H9 (cell line): Measurements from ENCODE around the gene MOB3C. TPM values are rescaled to one million over a fixed set of nuclear protein-coding genes. Genes with fewer than 3 reads are reported as not detected.

Experiments used
- DNase-seq: peaks from one replicate; pipeline ENCODE4 v3.0.0-alpha.2; 2017
- H2AFZ ChIP-seq: one replicate; pipeline ENCODE4 v1.6.1; 2013; ENCODE audit warnings: mild to moderate bottlenecking, low read length, control low read depth, moderate library complexity
- H2AK5ac ChIP-seq: 2 replicates; pipeline ENCODE4 v1.6.1; 2013; ENCODE audit warnings: low read length, control low read depth, mixed read lengths; ENCODE audit not compliant: insufficient read length
- H2BK120ac ChIP-seq: one replicate; pipeline ENCODE4 v1.6.1; 2013; ENCODE audit warnings: low read depth, mild to moderate bottlenecking, low read length, control low read depth, inconsistent platforms; ENCODE audit not compliant: poor library complexity, severe bottlenecking
- H2BK12ac ChIP-seq: 2 replicates; pipeline ENCODE4 v1.6.1; 2013; ENCODE audit warnings: low read length, control low read depth, mixed read lengths, low read depth; ENCODE audit not compliant: insufficient read length
- H2BK15ac ChIP-seq: 2 replicates; pipeline ENCODE4 v1.6.1; 2013; ENCODE audit warnings: low read depth, low read length, control low read depth
- H2BK20ac ChIP-seq: one replicate; pipeline ENCODE4 v1.6.1; 2013; ENCODE audit warnings: low read depth, mild to moderate bottlenecking, low read length, control low read depth, inconsistent platforms; ENCODE audit not compliant: poor library complexity, severe bottlenecking
- H2BK5ac ChIP-seq: 2 replicates; pipeline ENCODE4 v1.6.1; 2013; ENCODE audit warnings: low read length, control low read depth, mixed read lengths; ENCODE audit not compliant: insufficient read length
- H3K14ac ChIP-seq: 2 replicates; pipeline ENCODE4 v1.6.1; 2013; ENCODE audit warnings: low read length, control low read depth; ENCODE audit not compliant: insufficient read depth
- H3K18ac ChIP-seq: 2 replicates; pipeline ENCODE4 v1.6.1; 2013; ENCODE audit warnings: low read depth, mild to moderate bottlenecking, mixed read lengths, low read length, control low read depth; ENCODE audit not compliant: insufficient read length
- H3K23ac ChIP-seq: 2 replicates; pipeline ENCODE4 v1.6.1; 2013; ENCODE audit warnings: low read length, control low read depth, mixed read lengths, low read depth; ENCODE audit not compliant: insufficient read length
- H3K23me2 ChIP-seq: 2 replicates; pipeline ENCODE4 v1.6.1; 2013; ENCODE audit warnings: low read depth, mild to moderate bottlenecking, mixed read lengths, low read length, control low read depth; ENCODE audit not compliant: insufficient read length, poor library complexity, severe bottlenecking
- H3K27ac ChIP-seq: 2 replicates; pipeline ENCODE4 v1.5.1; 2013; ENCODE audit warnings: low read length, control low read depth, mixed read lengths, low read depth; ENCODE audit not compliant: insufficient read length
- H3K27me3 ChIP-seq: 2 replicates; pipeline ENCODE4 v1.6.1; 2013; ENCODE audit warnings: low read length, control low read depth, inconsistent platforms; ENCODE audit not compliant: insufficient read depth
- H3K4ac ChIP-seq: 2 replicates; pipeline ENCODE4 v1.6.1; 2013; ENCODE audit warnings: low read depth, mild to moderate bottlenecking, control low read depth, inconsistent platforms, low read length, moderate library complexity
- H3K4me1 ChIP-seq: 2 replicates; pipeline ENCODE4 v1.6.1; 2013; ENCODE audit warnings: low read length, control low read depth, inconsistent platforms; ENCODE audit not compliant: insufficient read depth
- H3K4me2 ChIP-seq: 2 replicates; pipeline ENCODE4 v1.6.1; 2013; ENCODE audit warnings: low read length, control low read depth, mixed read lengths; ENCODE audit not compliant: insufficient read length, insufficient read depth
- H3K56ac ChIP-seq: 2 replicates; pipeline ENCODE4 v1.6.1; 2013; ENCODE audit warnings: low read depth, mild to moderate bottlenecking, mixed read lengths, low read length, control low read depth; ENCODE audit not compliant: insufficient read length
- H3K79me1 ChIP-seq: 2 replicates; pipeline ENCODE4 v1.6.1; 2013; ENCODE audit warnings: low read depth, mild to moderate bottlenecking, moderate library complexity, low read length, control low read depth, inconsistent platforms; ENCODE audit not compliant: insufficient read depth, poor library complexity, severe bottlenecking
- H3K79me2 ChIP-seq: 2 replicates; pipeline ENCODE4 v1.6.1; 2013; ENCODE audit warnings: low read length, control low read depth, inconsistent platforms; ENCODE audit not compliant: insufficient read depth
- H3K9ac ChIP-seq: 2 replicates; pipeline ENCODE4 v1.6.1; 2013; ENCODE audit warnings: low read length, control low read depth, mixed read lengths; ENCODE audit not compliant: insufficient read length; ENCODE audit errors: extremely low read depth
- H3K9me3 ChIP-seq: one replicate; pipeline ENCODE4 v1.6.1; 2013; ENCODE audit warnings: low read depth, low read length, inconsistent platforms; ENCODE audit not compliant: control insufficient read depth
- H3T11ph ChIP-seq: one replicate; pipeline ENCODE4 v1.6.1; 2013; ENCODE audit warnings: mild to moderate bottlenecking, low read length, control low read depth, inconsistent platforms
- H4K20me1 ChIP-seq: one replicate; pipeline ENCODE4 v1.6.1; 2013; ENCODE audit not compliant: control insufficient read depth, insufficient read length, insufficient read depth
- H4K5ac ChIP-seq: 2 replicates; pipeline ENCODE4 v1.6.1; 2013; ENCODE audit warnings: low read depth, mild to moderate bottlenecking, mixed read lengths, low read length, control low read depth; ENCODE audit not compliant: insufficient read length
- H4K8ac ChIP-seq: replicated peaks from 2 replicates; pipeline ENCODE4 v1.6.1; 2013; ENCODE audit warnings: low read length, control low read depth, mixed read lengths, low read depth; ENCODE audit not compliant: insufficient read length
- H4K91ac ChIP-seq: 2 replicates; pipeline ENCODE4 v1.6.1; 2013; ENCODE audit warnings: low read depth, mild to moderate bottlenecking, moderate library complexity, mixed read lengths, low read length, control low read depth; ENCODE audit not compliant: insufficient read length
- H3K27ac Mint-ChIP-seq, 3 experiments: 2 replicates in 2 of 3; 3 replicates in 1 of 3; pipeline ENCODE4 v1.8.0; 2020 to 2021; ENCODE audit warnings: mixed read lengths in 3 of 3, mild to moderate bottlenecking in 1 of 3, moderate library complexity in 1 of 3
- H3K27me3 Mint-ChIP-seq: 2 replicates; pipeline ENCODE4 v1.8.0; 2021; ENCODE audit warnings: low read depth, mild to moderate bottlenecking, moderate library complexity, mixed read lengths
- H3K36me3 Mint-ChIP-seq, 3 experiments: 2 replicates in 2 of 3; 3 replicates in 1 of 3; pipeline ENCODE4 v1.8.0; 2020 to 2021; ENCODE audit warnings: low read depth in 3 of 3, mixed read lengths in 3 of 3; ENCODE audit not compliant: insufficient read depth in 1 of 3
- H3K4me1 Mint-ChIP-seq, 2 experiments: 2 replicates each; pipeline ENCODE4 v1.8.0; 2020; ENCODE audit warnings: mixed read lengths in 2 of 2
- H3K4me3 Mint-ChIP-seq, 2 experiments: 2 replicates in 1 of 2; 3 replicates in 1 of 2; pipeline ENCODE4 v1.8.0; 2020 to 2021; ENCODE audit warnings: mild to moderate bottlenecking in 2 of 2, mixed read lengths in 2 of 2, moderate library complexity in 1 of 2
- H3K9me3 Mint-ChIP-seq, 2 experiments: 2 replicates in 1 of 2; 3 replicates in 1 of 2; pipeline ENCODE4 v1.8.0; 2020; ENCODE audit warnings: mild to moderate bottlenecking in 2 of 2, mixed read lengths in 2 of 2, moderate library complexity in 1 of 2
- WGBS: extraction: QIAGEN DNeasy Blood & Tissue Kit; methylation state at CpG from one replicate; pipeline ENCODE4 v1.1.7; 2013; ENCODE audit warnings: missing lambda C conversion rate, low lambda C conversion rate, mixed read lengths; ENCODE audit not compliant: insufficient read length; ENCODE audit errors: extremely low coverage; 5-methylcytosine and 5-hydroxymethylcytosine counted together
- total RNA-seq: library from RNA; stranded (reverse); gene quantifications from 2 replicates; pipeline ENCODE4 v1.2.1, GENCODE V29; 2021
- TF ChIP-seq, protein P1 (sequence below): fragments of 200-600 bp; sonication (generic); conservative IDR thresholded peaks from 3 replicates; pipeline ENCODE4 v1.8.0; 2021; ENCODE audit warnings: antibody characterized with exemption, mild to moderate bottlenecking

MOB3C gene
- total RNA-seq, 1 experiment from 2014 or later = 3.2 TPM

- Histone ChIP-seq H3K79me1 (no peaks in the 10 kb centered on the region), H4K5ac (no peak overlapping the region), H2AK5ac (no peak overlapping the region), H2BK12ac (no peak overlapping the region), H3K4me1 (0 out of 2 replicates have a peak, but pooled peaks cover 2% of the 10 kb centered on the region), H3K4ac (no peak overlapping the region), H3T11ph (no peak overlapping the region), H2BK15ac (no peak overlapping the region), H2BK5ac (no peak overlapping the region), H3K27me3 (no peaks in the 10 kb centered on the region), H3K18ac (no peak overlapping the region), H4K20me1 (no peaks in the 10 kb centered on the region), H3K27ac (no peak overlapping the region), H4K91ac (no peak overlapping the region), H2BK120ac (no peak overlapping the region), H3K23ac (no peak overlapping the region), H3K9me3 (no peaks in the 10 kb centered on the region), H3K79me2 (no peaks in the 10 kb centered on the region), H3K23me2 (no peaks in the 10 kb centered on the region), H2BK20ac (no peak overlapping the region), H2AFZ (no peak overlapping the region), H3K14ac (no peak overlapping the region), H3K9ac (no peak overlapping the region), H4K8ac (no peak overlapping the region), H3K56ac (no peak overlapping the region), H3K4me2 (no peak overlapping the region)
- Mint-ChIP-seq H3K27me3 (no peaks in the 10 kb centered on the region), H3K4me3 (no peak overlapping the region), H3K36me3 (peaks cover 5 to 25% (median 5%) of the 10 kb centered on the region in 3 experiments; a peak in 6 of 7 replicates), H3K27ac (no peak overlapping the region), H3K9me3 (no peaks in the 10 kb centered on the region), H3K4me1 (peaks cover 22 to 35% of the 10 kb centered on the region in 2 experiments)
- no peak for DNase-seq
- WGBS = no CpG with 5 or more reads among the region's 5 CpGs
- TF ChIP-seq, protein P1, sequence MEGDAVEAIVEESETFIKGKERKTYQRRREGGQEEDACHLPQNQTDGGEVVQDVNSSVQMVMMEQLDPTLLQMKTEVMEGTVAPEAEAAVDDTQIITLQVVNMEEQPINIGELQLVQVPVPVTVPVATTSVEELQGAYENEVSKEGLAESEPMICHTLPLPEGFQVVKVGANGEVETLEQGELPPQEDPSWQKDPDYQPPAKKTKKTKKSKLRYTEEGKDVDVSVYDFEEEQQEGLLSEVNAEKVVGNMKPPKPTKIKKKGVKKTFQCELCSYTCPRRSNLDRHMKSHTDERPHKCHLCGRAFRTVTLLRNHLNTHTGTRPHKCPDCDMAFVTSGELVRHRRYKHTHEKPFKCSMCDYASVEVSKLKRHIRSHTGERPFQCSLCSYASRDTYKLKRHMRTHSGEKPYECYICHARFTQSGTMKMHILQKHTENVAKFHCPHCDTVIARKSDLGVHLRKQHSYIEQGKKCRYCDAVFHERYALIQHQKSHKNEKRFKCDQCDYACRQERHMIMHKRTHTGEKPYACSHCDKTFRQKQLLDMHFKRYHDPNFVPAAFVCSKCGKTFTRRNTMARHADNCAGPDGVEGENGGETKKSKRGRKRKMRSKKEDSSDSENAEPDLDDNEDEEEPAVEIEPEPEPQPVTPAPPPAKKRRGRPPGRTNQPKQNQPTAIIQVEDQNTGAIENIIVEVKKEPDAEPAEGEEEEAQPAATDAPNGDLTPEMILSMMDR = no peak
Measured at GRCh38 chr1:46583494-46583893, 33.1 kb downstream of the MOB3C start.
